Karpas-422 (cell line): ENCODE results near the gene THBS2. TPM values are rescaled to one million over a fixed set of nuclear protein-coding genes. Genes with fewer than 3 reads are reported as not detected.

ENCODE experiments used
- DNase-seq: peaks from one replicate; pipeline ENCODE4 v3.0.0-alpha.2; 2015
- H2AFZ ChIP-seq: fragments of 200-600 bp; sonication (generic); 2 replicates; pipeline ENCODE4 v1.6.1; 2014; ENCODE audit warnings: antibody characterized with exemption, low read length, mixed read lengths
- H3K27ac ChIP-seq: fragments of 200-600 bp; sonication (generic); 2 replicates; pipeline ENCODE4 v1.5.1; 2014; ENCODE audit warnings: mild to moderate bottlenecking, low read length, moderate library complexity
- H3K27me3 ChIP-seq: fragments of 200-600 bp; sonication (generic); 2 replicates; pipeline ENCODE4 v1.6.1; 2014; ENCODE audit warnings: low read length, mixed read lengths
- H3K36me3 ChIP-seq: fragments of 200-600 bp; sonication (generic); 2 replicates; pipeline ENCODE4 v1.6.1; 2014; ENCODE audit warnings: low read length, mixed read lengths; ENCODE audit not compliant: insufficient read depth
- H3K4me1 ChIP-seq: fragments of 200-600 bp; sonication (generic); 2 replicates; pipeline ENCODE4 v1.6.1; 2014; ENCODE audit warnings: mild to moderate bottlenecking, low read length, mixed read lengths
- H3K4me2 ChIP-seq: fragments of 200-600 bp; sonication (generic); 2 replicates; pipeline ENCODE4 v1.6.1; 2014; ENCODE audit warnings: low read length, low read depth, mild to moderate bottlenecking; ENCODE audit not compliant: poor library complexity, severe bottlenecking
- H3K4me3 ChIP-seq: fragments of 200-600 bp; sonication (generic); 2 replicates; pipeline ENCODE4 v1.5.1; 2014; ENCODE audit warnings: mild to moderate bottlenecking, antibody characterized with exemption, low read length, mixed read lengths
- H3K79me2 ChIP-seq: fragments of 200-600 bp; sonication (generic); 2 replicates; pipeline ENCODE4 v1.6.1; 2014; ENCODE audit warnings: mild to moderate bottlenecking, low read length, mixed read lengths
- H3K9ac ChIP-seq: fragments of 200-600 bp; sonication (generic); 2 replicates; pipeline ENCODE4 v1.6.0; 2014; ENCODE audit warnings: low read length
- H3K9me2 ChIP-seq: fragments of 200-600 bp; sonication (generic), shearing (Covaris generic); replicated peaks from 2 replicates; pipeline ENCODE4 v1.6.0; 2014; ENCODE audit warnings: mild to moderate bottlenecking, low read length, moderate library complexity; ENCODE audit not compliant: insufficient read depth
- H3K9me3 ChIP-seq: fragments of 300-700, 200-600 bp; sonication (generic); 2 replicates; pipeline ENCODE4 v1.6.1; 2014; ENCODE audit warnings: low read length, mixed read lengths
- H4K20me1 ChIP-seq: fragments of 200-600 bp; sonication (generic); 2 replicates; pipeline ENCODE4 v1.6.1; 2014; ENCODE audit warnings: mild to moderate bottlenecking, antibody characterized with exemption, low read length, low read depth; ENCODE audit not compliant: insufficient read depth
- total RNA-seq: library from RNA; depleted of rRNA; stranded (reverse); fragments of >200 nt; shearing (Covaris generic); gene quantifications from 2 replicates; pipeline ENCODE4 v1.2.3, GENCODE V29; 2014; ENCODE audit warnings: low replicate concordance

Gene THBS2
- total RNA-seq, 1 experiment from 2014 or later = not detected

DNA sequence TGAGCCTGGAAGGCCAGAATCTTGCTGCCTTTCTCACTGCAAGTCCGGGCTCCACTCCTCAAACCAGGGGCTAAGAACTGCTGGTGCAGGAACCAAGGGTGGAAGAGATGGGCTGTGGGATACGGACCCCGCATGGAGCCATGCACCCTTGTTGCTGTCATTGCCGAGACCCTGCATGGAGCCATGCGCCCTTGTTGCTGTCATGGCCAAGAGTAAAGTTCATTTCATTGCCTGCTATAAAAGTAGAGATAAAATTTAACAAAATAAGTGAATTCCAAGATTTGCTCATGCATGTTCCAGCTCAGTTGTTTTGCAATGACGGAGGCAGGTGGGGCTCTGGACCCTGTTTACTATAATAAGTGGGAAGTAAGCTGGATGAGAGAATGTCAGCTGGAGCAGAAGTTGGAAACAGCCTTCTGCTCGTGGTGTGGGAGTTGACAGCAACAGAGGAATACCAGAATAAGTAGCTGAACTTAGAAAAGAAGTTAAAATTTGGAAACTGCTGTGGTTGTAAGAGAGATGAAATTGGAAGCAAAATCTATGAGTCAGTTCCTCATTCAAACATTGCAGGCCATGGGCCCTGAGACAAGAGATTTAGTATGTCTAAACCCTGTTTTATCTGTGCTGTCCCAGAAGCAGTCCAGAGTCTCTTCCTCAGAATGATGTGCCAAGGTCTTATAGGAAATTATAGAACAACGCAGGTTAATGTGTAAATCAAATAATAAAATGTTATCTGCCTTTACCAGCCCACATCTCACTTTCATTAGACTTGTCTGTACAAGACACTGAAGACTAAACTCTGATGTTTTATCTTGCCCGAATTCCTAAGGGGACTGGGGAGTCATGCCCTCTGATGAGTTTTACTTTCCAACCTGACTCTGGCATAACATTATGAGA, 15.8 kb upstream of the THBS2 start:
- Histone ChIP-seq H3K27me3 (no peaks in the 10 kb centered on the region), H3K79me2 (no peaks in the 10 kb centered on the region), H3K4me1 (no peaks in the 10 kb centered on the region), H3K9me3 (no peaks in the 10 kb centered on the region), H3K27ac (no peak overlapping the region), H3K4me2 (no peak overlapping the region), H3K9ac (no peak overlapping the region), H3K9me2 (no peaks in the 10 kb centered on the region), H4K20me1 (no peaks in the 10 kb centered on the region), H3K4me3 (no peak overlapping the region), H3K36me3 (no peaks in the 10 kb centered on the region), H2AFZ (no peak overlapping the region)
- DNase-seq = no peak

DNA sequence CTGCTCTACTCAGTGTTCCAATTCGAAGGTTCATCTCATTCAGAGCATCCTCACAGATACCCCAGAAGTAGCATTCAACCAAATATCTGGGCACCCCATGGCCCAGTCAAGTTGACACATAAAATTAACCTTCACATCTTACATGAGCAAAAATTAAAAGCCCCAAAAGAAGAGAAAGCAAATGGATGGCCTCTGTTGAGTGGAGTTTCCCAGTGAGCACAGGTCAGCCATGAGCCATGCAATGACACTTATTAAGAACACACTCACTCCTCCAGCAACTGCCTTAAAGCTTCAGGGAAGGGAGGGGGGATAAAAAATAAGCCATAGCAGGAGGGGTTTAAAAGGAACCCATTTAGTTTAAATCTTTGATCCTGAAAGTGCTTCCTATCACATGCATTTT, 14.6 kb upstream of the THBS2 start:
- H3K9ac ChIP-seq = no peak overlapping the region
- no peaks in the 10 kb centered on the region for H4K20me1 ChIP-seq
- no peaks in the 10 kb centered on the region for H3K79me2 ChIP-seq
- H3K27me3 ChIP-seq = no peaks in the 10 kb centered on the region
- H3K4me2 ChIP-seq = no peak overlapping the region
- no peak overlapping the region for H3K27ac ChIP-seq
- DNase-seq = no peak
- H3K9me2 ChIP-seq = no peaks in the 10 kb centered on the region
- no peaks in the 10 kb centered on the region for H3K9me3 ChIP-seq
- H3K4me1 ChIP-seq = no peaks in the 10 kb centered on the region
- H3K4me3 ChIP-seq = no peak overlapping the region
- H2AFZ ChIP-seq = no peak overlapping the region
- H3K36me3 ChIP-seq = no peaks in the 10 kb centered on the region

DNA sequence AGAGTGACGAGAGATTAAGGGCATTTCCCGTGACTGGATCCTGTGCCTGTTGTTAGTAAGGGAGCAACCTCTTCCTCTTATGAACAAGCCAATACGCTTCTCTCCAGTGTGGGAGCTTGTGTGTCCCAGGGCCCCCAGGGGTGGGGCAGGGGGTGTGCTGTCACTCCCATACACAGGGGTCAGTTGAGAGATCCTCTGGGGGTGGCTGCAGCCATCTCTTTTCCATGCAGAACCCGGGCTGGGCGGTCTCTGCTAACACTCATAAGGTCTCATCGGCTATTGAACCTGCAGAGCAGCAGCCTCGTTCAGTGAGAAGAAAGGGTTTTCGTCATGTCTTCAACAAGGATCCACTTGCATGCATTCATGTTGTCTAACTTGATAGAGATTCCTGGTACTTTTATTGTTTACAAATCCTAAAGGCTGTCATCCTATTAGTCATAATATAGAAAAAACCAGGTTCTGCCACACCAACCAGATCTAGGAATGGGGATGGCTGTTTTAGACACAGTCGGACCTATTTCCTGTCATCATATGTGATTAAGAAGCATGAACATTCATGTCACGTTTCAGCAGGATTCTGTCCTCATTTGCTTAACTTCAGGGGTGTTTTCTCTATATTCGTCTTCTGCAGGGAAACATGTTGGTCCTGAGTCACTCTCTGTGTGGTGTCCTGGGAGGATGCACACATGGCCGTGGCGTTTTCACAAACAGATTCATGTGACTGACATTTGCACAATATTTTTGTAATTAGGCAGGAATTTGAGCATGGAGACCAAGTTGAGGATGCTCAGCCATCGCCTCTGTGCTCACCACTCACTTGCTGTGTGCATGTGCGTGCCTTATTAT, 13.3 kb upstream of the THBS2 start:
- H3K79me2 ChIP-seq = no peaks in the 10 kb centered on the region
- H3K9ac ChIP-seq = no peak overlapping the region
- no peaks in the 10 kb centered on the region for H3K27me3 ChIP-seq
- no peaks in the 10 kb centered on the region for H4K20me1 ChIP-seq
- no peaks in the 10 kb centered on the region for H3K9me2 ChIP-seq
- no peaks in the 10 kb centered on the region for H3K36me3 ChIP-seq
- H3K9me3 ChIP-seq = no peaks in the 10 kb centered on the region
- no peaks in the 10 kb centered on the region for H3K4me1 ChIP-seq
- H3K4me3 ChIP-seq = no peak overlapping the region
- H3K27ac ChIP-seq = no peak overlapping the region
- no peak for DNase-seq
- H2AFZ ChIP-seq = no peak overlapping the region
- no peak overlapping the region for H3K4me2 ChIP-seq

DNA sequence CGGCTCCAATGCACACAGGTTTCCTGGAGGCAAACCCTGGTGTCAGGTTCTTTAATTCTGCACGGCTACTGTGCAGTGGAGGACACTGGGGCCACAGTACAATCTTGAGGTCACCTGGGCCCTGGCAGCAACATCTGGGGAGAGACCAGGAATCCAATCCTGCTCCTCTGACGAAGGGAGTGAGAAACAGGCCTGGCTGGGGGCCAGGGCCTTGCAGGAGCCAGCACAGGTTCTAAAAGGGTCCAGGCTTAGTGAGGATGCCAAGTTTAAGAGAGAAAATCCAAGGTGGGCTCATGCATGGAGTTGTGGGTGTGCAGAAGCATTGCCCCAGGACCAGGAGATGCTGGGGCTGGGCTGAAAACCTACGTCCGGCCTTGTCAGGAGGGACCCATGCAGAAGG, 12.6 kb upstream of the THBS2 start:
- Histone ChIP-seq H3K9me3 (no peaks in the 10 kb centered on the region), H3K4me3 (no peak overlapping the region), H3K36me3 (no peaks in the 10 kb centered on the region), H3K9ac (no peak overlapping the region), H3K27ac (no peak overlapping the region), H3K4me2 (no peak overlapping the region), H4K20me1 (no peaks in the 10 kb centered on the region), H2AFZ (no peak overlapping the region), H3K9me2 (no peaks in the 10 kb centered on the region), H3K79me2 (no peaks in the 10 kb centered on the region), H3K4me1 (no peaks in the 10 kb centered on the region), H3K27me3 (no peaks in the 10 kb centered on the region)
- DNase-seq = no peak

- no peaks in the 10 kb centered on the region for H3K79me2 ChIP-seq
- no peaks in the 10 kb centered on the region for H3K36me3 ChIP-seq
- H3K27ac ChIP-seq = no peak overlapping the region
- H4K20me1 ChIP-seq = no peaks in the 10 kb centered on the region
- no peak overlapping the region for H3K4me2 ChIP-seq
- no peak overlapping the region for H3K9ac ChIP-seq
- no peaks in the 10 kb centered on the region for H3K4me1 ChIP-seq
- H3K4me3 ChIP-seq = no peak overlapping the region
- no peaks in the 10 kb centered on the region for H3K9me2 ChIP-seq
- DNase-seq = no peak
- H3K27me3 ChIP-seq = no peaks in the 10 kb centered on the region
- no peaks in the 10 kb centered on the region for H3K9me3 ChIP-seq
- H2AFZ ChIP-seq = no peak overlapping the region
These were observed 12.0 kb upstream of the THBS2 start for GRCh38 chr6:169265486-169266131.

- no peak overlapping the region for H3K4me3 ChIP-seq
- no peaks in the 10 kb centered on the region for H4K20me1 ChIP-seq
- no peak overlapping the region for H3K4me2 ChIP-seq
- no peaks in the 10 kb centered on the region for H3K9me2 ChIP-seq
- no peak for DNase-seq
- H3K27me3 ChIP-seq = no peaks in the 10 kb centered on the region
- no peaks in the 10 kb centered on the region for H3K4me1 ChIP-seq
- no peaks in the 10 kb centered on the region for H3K9me3 ChIP-seq
- H3K79me2 ChIP-seq = no peaks in the 10 kb centered on the region
- H3K36me3 ChIP-seq = no peaks in the 10 kb centered on the region
- H3K27ac ChIP-seq = no peak overlapping the region
- H3K9ac ChIP-seq = no peak overlapping the region
- H2AFZ ChIP-seq = no peak overlapping the region
These were observed 10.4 kb upstream of the THBS2 start for GRCh38 chr6:169263836-169264608.

DNA sequence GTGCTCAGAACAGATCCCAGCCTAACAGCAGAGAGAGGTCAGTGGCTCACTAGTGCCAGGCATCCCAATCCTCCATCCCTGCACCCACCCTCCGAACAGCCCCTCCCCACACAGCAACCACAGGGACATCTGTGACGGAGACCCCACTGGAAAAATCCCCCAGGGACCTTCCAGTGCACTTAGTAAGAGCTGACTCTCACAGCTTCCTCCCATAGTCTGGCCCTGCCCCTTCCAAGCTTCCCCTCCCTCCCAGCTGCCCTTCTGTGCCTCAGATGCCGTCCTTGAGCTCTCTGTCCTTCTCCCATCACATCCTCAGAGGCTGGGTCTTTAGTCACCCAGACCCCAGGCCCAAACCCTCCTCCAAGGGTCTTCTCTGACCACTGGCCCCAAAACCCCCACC, 9.7 kb upstream of the THBS2 start:
- Histone ChIP-seq H3K4me3 (no peak overlapping the region), H3K27ac (no peak overlapping the region), H4K20me1 (no peaks in the 10 kb centered on the region), H3K27me3 (no peaks in the 10 kb centered on the region), H3K9me3 (no peaks in the 10 kb centered on the region), H3K4me1 (no peaks in the 10 kb centered on the region), H3K36me3 (no peaks in the 10 kb centered on the region), H3K4me2 (no peak overlapping the region), H3K79me2 (no peaks in the 10 kb centered on the region), H3K9ac (no peak overlapping the region), H3K9me2 (no peaks in the 10 kb centered on the region), H2AFZ (no peak overlapping the region)
- DNase-seq = no peak
